Measurements from ENCODE around the gene OPTC. TPM values are rescaled to one million over a fixed set of nuclear protein-coding genes. Genes with fewer than 3 reads are reported as not detected.

OPTC gene
- total and polyA plus RNA-seq, 9 of the 15 experiments (the other 6 are each of a cell fraction or from before 2014, with no cell fraction given): not detected

DNA sequence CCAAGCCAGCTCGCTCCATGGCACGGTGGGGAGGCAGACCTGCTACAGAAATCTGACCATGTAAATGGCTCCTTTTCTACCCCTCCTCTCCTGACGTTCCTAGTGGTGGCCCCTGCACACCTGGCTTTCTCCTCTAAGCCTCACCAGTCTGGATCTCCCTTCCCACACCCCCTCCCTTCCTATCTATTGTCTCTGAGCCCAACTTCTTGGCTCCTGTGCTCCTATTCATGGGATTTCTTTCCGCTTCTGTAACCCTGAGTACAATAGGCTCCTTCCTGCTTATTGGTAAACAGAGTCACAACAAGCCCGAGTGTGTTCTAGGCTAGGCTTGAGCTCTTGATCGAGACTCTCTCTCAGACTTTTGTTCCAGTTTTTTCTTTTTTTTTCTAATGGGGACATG, 17.6 kb downstream of the OPTC start:
- no TSS peak for BruUV-seq (replicated peaks)
- H3K79me2 ChIP-seq (ENCODE audit: control insufficient read depth, insufficient read depth, low read length): no peaks in the 10 kb centered on the region
- no peak overlapping the region for H2AFZ ChIP-seq (ENCODE audit: low read depth, low read length)
- H3K27me3 ChIP-seq (ENCODE audit: control insufficient read depth in 2 of 2, insufficient read depth in 2 of 2, low read length in 2 of 2): peaks cover 57 to 87% of the 10 kb centered on the region in 2 experiments
- no peak overlapping the region for H3K4me3 ChIP-seq
- no peak overlapping the region for H3K27ac ChIP-seq (ENCODE audit: extremely low read depth, low read depth, low read length)
- no peaks in the 10 kb centered on the region for H3K9me1 ChIP-seq (ENCODE audit: control insufficient read depth, insufficient read depth, low read length)
- TF ChIP-seq ZNF551 (CRISPR knock-in tag; IDR thresholded peaks at IDR 0.05): no peak
- TF ChIP-seq CXXC5 (CRISPR knock-in tag; IDR thresholded peaks at IDR 0.05): no peak
- TF ChIP-seq POLR2AphosphoS5 (IDR thresholded peaks at IDR 0.05; ENCODE audit: control insufficient read depth, insufficient read depth, low read depth, low read length): no peak
- no peak for TF ChIP-seq NCOA6 (IDR thresholded peaks at IDR 0.05)
- TF ChIP-seq ZNF347 (CRISPR knock-in tag; IDR thresholded peaks at IDR 0.05; ENCODE audit: low read depth): no peak
- no peak for TF ChIP-seq ZNF57 (CRISPR knock-in tag; IDR thresholded peaks at IDR 0.05)
- no peak for TF ChIP-seq ZNF695 (CRISPR knock-in tag; IDR thresholded peaks at IDR 0.05)
- ChIA-PET CTCF (ENCODE audit: low intra/inter-chr PET ratio) (no interaction called here), POLR2A (no interaction called here)
- no peaks in the 10 kb centered on the region for H3K36me3 ChIP-seq (ENCODE audit: control insufficient read depth, insufficient read depth, low read length)
- H4K20me1 ChIP-seq (replicated peaks; ENCODE audit: control insufficient read depth, insufficient read depth, low read length): peaks cover 4% of the 10 kb centered on the region; the same call in 1 of the 2 replicates
- intact Hi-C loops (cut with micrococcal nuclease) (no loop called here), in situ Hi-C loops (cut with MboI) (no loop called here)
- ATAC-seq: no peak
- no peaks in the 10 kb centered on the region for H3K4me1 ChIP-seq (replicated peaks in 1 of 2; ENCODE audit: control insufficient read depth in 2 of 2, insufficient read depth in 2 of 2, low read length in 2 of 2)
- 2% methylated on average over 6 of the region's 6 CpGs for WGBS (ENCODE audit: insufficient coverage, low coverage, missing lambda C conversion rate)
- H3K9ac ChIP-seq (ENCODE audit: insufficient read depth in 1 of 2, low read depth in 2 of 2, low read length in 2 of 2): no peak overlapping the region
- no peak for DNase-seq (ENCODE audit: extremely low read depth in 1 of 4, low spot score in 3 of 4)
- no peaks in the 10 kb centered on the region; the same call in 1 of the 2 replicates for H3K9me3 ChIP-seq (replicated peaks; ENCODE audit: control insufficient read depth, insufficient read depth, low read depth, low read length)
- no peak overlapping the region for H3K4me2 ChIP-seq (ENCODE audit: insufficient read depth, low read length)
- no peak for FAIRE-seq

DNA sequence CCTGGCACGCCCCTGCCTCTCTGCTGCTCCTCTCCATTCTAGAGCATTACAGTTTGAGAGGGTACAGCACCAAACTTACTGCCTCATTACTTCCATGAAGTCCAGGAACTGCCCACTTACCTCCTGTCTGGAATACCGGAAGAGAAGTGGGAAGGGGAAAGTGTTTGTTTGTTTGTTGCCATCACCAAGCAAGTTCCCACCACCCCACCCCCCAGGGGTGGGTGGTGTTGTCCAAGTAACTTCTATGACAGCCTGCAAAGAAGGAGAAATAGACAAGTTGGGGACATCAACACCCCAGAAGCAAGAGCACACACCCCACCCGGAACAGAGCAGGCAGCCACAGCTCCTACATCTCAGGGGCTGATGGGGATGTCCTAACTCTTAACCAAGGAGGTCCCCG, 18.0 kb downstream of the OPTC start:
- H3K4me3 ChIP-seq: no peak overlapping the region
- in situ Hi-C loops (cut with MboI): no loop called here
- intact Hi-C loops (cut with micrococcal nuclease): no loop called here
- H3K9me1 ChIP-seq (ENCODE audit: control insufficient read depth, insufficient read depth, low read length): no peaks in the 10 kb centered on the region
- POLR2A ChIA-PET: no interaction called here
- H2AFZ ChIP-seq (ENCODE audit: low read depth, low read length): no peak overlapping the region
- H3K9ac ChIP-seq (ENCODE audit: insufficient read depth in 1 of 2, low read depth in 2 of 2, low read length in 2 of 2): no peak overlapping the region
- ATAC-seq: no peak
- H3K36me3 ChIP-seq (ENCODE audit: control insufficient read depth, insufficient read depth, low read length): no peaks in the 10 kb centered on the region
- TF ChIP-seq HDGF (IDR thresholded peaks at IDR 0.05): no peak
- TF ChIP-seq ZNF184 (CRISPR knock-in tag; IDR thresholded peaks at IDR 0.05): no peak
- peaks cover 61 to 88% of the 10 kb centered on the region in 2 experiments for H3K27me3 ChIP-seq (ENCODE audit: control insufficient read depth in 2 of 2, insufficient read depth in 2 of 2, low read length in 2 of 2)
- no peaks in the 10 kb centered on the region for H3K4me1 ChIP-seq (replicated peaks in 1 of 2; ENCODE audit: control insufficient read depth in 2 of 2, insufficient read depth in 2 of 2, low read length in 2 of 2)
- peaks cover 4% of the 10 kb centered on the region; the same call in 1 of the 2 replicates for H4K20me1 ChIP-seq (replicated peaks; ENCODE audit: control insufficient read depth, insufficient read depth, low read length)
- H3K79me2 ChIP-seq (ENCODE audit: control insufficient read depth, insufficient read depth, low read length): no peaks in the 10 kb centered on the region
- H3K9me3 ChIP-seq (replicated peaks; ENCODE audit: control insufficient read depth, insufficient read depth, low read depth, low read length): no peaks in the 10 kb centered on the region; the same call in 1 of the 2 replicates
- no peak for DNase-seq (ENCODE audit: extremely low read depth in 1 of 4, low spot score in 3 of 4)
- no peak overlapping the region for H3K4me2 ChIP-seq (ENCODE audit: insufficient read depth, low read length)
- BruUV-seq (replicated peaks): no TSS peak
- CTCF ChIA-PET (ENCODE audit: low intra/inter-chr PET ratio): no interaction called here
- WGBS (ENCODE audit: insufficient coverage, low coverage, missing lambda C conversion rate): 3% methylated on average over 4 of the region's 4 CpGs
- FAIRE-seq: no peak
- no peak overlapping the region for H3K27ac ChIP-seq (ENCODE audit: extremely low read depth, low read depth, low read length)

All from K562 (cell line).